Parathyroid adenoma (tissue), 2 donors: ENCODE results near the gene SERTM2.

Source experiments
- H2AFZ ChIP-seq: fragments of 300-600 bp; sonication (generic); one replicate; pipeline ENCODE4 v1.7.0; 2017; ENCODE audit warnings: antibody characterized with exemption, mild to moderate bottlenecking
- H3K27ac ChIP-seq: fragments of 300-600 bp; sonication (generic); one replicate; pipeline ENCODE4 v1.7.0; 2017
- H3K27me3 ChIP-seq: fragments of 300-600 bp; sonication (generic); one replicate; pipeline ENCODE4 v1.7.0; 2017; ENCODE audit warnings: low read length; ENCODE audit not compliant: control insufficient read depth, insufficient read depth
- H3K36me3 ChIP-seq: fragments of 300-600 bp; sonication (generic); one replicate; pipeline ENCODE4 v1.7.0; 2017; ENCODE audit warnings: low read length; ENCODE audit not compliant: control insufficient read depth, insufficient read depth
- H3K4me1 ChIP-seq: fragments of 300-600 bp; sonication (generic); one replicate; pipeline ENCODE4 v1.7.0; 2017; ENCODE audit warnings: control low read depth
- H3K4me2 ChIP-seq: fragments of 300-600 bp; sonication (generic); one replicate; pipeline ENCODE4 v1.7.0; 2017; ENCODE audit warnings: low read length
- H3K4me3 ChIP-seq: fragments of 300-600 bp; sonication (generic); one replicate; pipeline ENCODE4 v1.7.0; 2017; ENCODE audit warnings: low read depth, low read length
- H3K79me2 ChIP-seq: fragments of 300-600 bp; sonication (generic); one replicate; pipeline ENCODE4 v1.7.0; 2017; ENCODE audit warnings: control low read depth
- H3K9ac ChIP-seq: fragments of 300-600 bp; sonication (generic); one replicate; pipeline ENCODE4 v1.7.0; 2017; ENCODE audit warnings: mild to moderate bottlenecking
- H3K9me3 ChIP-seq: fragments of 300-600 bp; sonication (generic); one replicate; pipeline ENCODE4 v1.7.0; 2017; ENCODE audit warnings: low read length; ENCODE audit not compliant: control insufficient read depth
- CTCF ChIP-seq: fragments of 300-600 bp; sonication (generic); IDR thresholded peaks from one replicate; pipeline ENCODE4 v1.7.0; 2017; ENCODE audit warnings: antibody characterized with exemption, mild to moderate bottlenecking
- donor health status: primary hyperparathyroidism.

Gene SERTM2

GRCh38 chrX:111503485-111503993 is 7.9 kb upstream of the SERTM2 start:
- no peaks in the 10 kb centered on the region for H3K36me3 ChIP-seq
- H3K9me3 ChIP-seq: no peaks in the 10 kb centered on the region
- no peak overlapping the region for H3K27ac ChIP-seq
- H3K4me3 ChIP-seq: no peak overlapping the region
- no peak for TF ChIP-seq CTCF
- H3K79me2 ChIP-seq: no peaks in the 10 kb centered on the region
- H3K27me3 ChIP-seq: no peaks in the 10 kb centered on the region
- H3K4me2 ChIP-seq: no peak overlapping the region
- no peak overlapping the region for H2AFZ ChIP-seq
- H3K4me1 ChIP-seq: no peaks in the 10 kb centered on the region
- H3K9ac ChIP-seq: no peak overlapping the region

DNA sequence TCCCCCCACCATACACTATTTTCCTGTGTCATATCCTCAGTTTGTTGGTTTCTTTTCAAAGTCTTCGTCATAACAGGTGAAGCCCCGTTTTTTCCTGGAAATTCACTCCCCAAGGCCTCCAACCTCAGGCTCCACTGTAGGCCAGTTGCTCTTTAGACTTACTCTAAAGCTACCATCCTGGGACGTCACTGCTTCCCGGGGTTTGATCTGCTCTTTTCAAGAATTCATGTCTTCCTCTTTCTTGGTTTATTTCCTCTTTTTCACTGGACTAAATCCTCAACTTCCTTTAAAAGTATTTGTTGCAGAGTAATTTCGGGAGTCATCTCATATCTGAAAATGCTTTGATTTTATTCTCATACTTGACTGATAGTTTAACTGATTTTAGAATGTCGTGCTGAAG is 6.5 kb upstream of the SERTM2 start:
- no peak overlapping the region for H2AFZ ChIP-seq
- H3K36me3 ChIP-seq: no peaks in the 10 kb centered on the region
- H3K4me3 ChIP-seq: no peak overlapping the region
- no peak for TF ChIP-seq CTCF
- H3K9ac ChIP-seq: no peak overlapping the region
- no peaks in the 10 kb centered on the region for H3K4me1 ChIP-seq
- H3K4me2 ChIP-seq: no peak overlapping the region
- no peaks in the 10 kb centered on the region for H3K27me3 ChIP-seq
- H3K27ac ChIP-seq: no peak overlapping the region
- no peaks in the 10 kb centered on the region for H3K79me2 ChIP-seq
- H3K9me3 ChIP-seq: no peaks in the 10 kb centered on the region

DNA sequence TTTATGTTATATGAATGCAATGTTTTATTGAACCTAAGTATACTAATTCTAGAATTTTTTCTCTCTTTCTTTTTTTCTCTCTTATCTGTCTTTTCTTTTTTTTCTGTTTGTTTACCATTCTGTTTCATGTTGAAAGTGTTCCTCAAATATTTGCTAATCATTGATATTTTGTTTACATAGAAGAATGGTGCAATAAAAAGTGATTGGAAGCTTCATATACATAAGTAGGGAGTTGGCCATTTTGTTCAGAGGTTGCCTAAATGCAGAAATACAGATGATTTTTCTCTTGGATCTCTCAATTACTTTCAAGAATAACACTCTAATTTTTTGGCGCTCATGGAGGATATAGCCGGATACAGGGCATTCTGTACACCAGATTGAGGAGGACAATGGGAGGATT is 5.7 kb upstream of the SERTM2 start:
- TF ChIP-seq CTCF: no peak
- Histone ChIP-seq H3K4me3 (no peak overlapping the region), H3K27me3 (no peaks in the 10 kb centered on the region), H3K27ac (no peak overlapping the region), H3K9me3 (no peaks in the 10 kb centered on the region), H3K79me2 (no peaks in the 10 kb centered on the region), H3K4me2 (no peak overlapping the region), H3K9ac (no peak overlapping the region), H3K4me1 (no peaks in the 10 kb centered on the region), H3K36me3 (no peaks in the 10 kb centered on the region), H2AFZ (no peak overlapping the region)

DNA sequence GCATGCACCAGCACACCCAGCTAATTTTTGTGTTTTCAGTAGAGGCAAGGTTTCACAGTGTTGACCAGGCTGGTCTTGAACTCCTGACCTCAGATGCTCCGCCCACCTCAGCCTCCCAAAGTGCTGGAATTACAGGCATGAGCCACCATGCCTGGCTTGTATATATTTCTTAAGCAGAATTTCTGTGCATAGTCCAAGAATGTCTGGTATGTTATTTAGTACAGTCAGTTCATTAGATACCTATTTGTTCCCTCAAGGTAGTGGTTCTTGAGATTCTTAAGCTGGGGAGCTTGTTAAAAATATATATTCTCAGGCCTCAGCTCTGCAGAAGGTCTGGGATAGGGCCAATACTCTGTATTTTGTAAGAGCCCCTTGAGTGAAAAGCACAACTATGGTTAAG is 4.6 kb upstream of the SERTM2 start:
- H3K4me2 ChIP-seq: no peak overlapping the region
- H3K79me2 ChIP-seq: no peaks in the 10 kb centered on the region
- H3K4me3 ChIP-seq: no peak overlapping the region
- no peak overlapping the region for H3K27ac ChIP-seq
- TF ChIP-seq CTCF: no peak
- H3K27me3 ChIP-seq: no peaks in the 10 kb centered on the region
- no peaks in the 10 kb centered on the region for H3K36me3 ChIP-seq
- H3K9me3 ChIP-seq: no peaks in the 10 kb centered on the region
- H3K4me1 ChIP-seq: no peaks in the 10 kb centered on the region
- H2AFZ ChIP-seq: no peak overlapping the region
- H3K9ac ChIP-seq: no peak overlapping the region

GRCh38 chrX:111507933-111508332 is 3.5 kb upstream of the SERTM2 start:
- Histone ChIP-seq H3K4me3 (no peak overlapping the region), H3K27me3 (no peaks in the 10 kb centered on the region), H3K79me2 (no peaks in the 10 kb centered on the region), H3K9me3 (no peaks in the 10 kb centered on the region), H3K36me3 (no peaks in the 10 kb centered on the region), H2AFZ (no peak overlapping the region), H3K27ac (no peak overlapping the region), H3K9ac (no peak overlapping the region), H3K4me2 (no peak overlapping the region), H3K4me1 (no peaks in the 10 kb centered on the region)
- TF ChIP-seq CTCF: no peak
